ENCODE data around the gene PCSK5.

GRCh38 chr9:76223749-76224340, 333.4 kb downstream of the PCSK5 start:
- TF ChIP-seq CTCF (IDR thresholded peaks at IDR 0.05; ENCODE audit: borderline replicate concordance, extremely low read depth, low read length, poor library complexity, severe bottlenecking) = no peak
- TF ChIP-seq EZH2 (IDR thresholded peaks at IDR 0.05; ENCODE audit: borderline replicate concordance, low read depth, low read length, severe bottlenecking) = no peak

Measured in DND-41 (cell line).